ENCODE results near the gene WDR33. TPM values are rescaled to one million over a fixed set of nuclear protein-coding genes. Genes with fewer than 3 reads are reported as not detected.

WDR33 gene
- total RNA-seq, 4 donors from 2014 or later = 54.4 to 95.8 (median 67.5) TPM

GRCh38 chr2:127664065-127664894, 146.7 kb downstream of the WDR33 start:
- H3K9me3 ChIP-seq = no peaks in the 10 kb centered on the region
- no peaks in the 10 kb centered on the region for H3K27me3 ChIP-seq
- no peaks in the 10 kb centered on the region for H3K36me3 ChIP-seq
- peak overlapping the region; percentile 15 to 70 (median 65) for H3K27ac ChIP-seq
- 38 to 50% methylated on average over 9 to 19 of the region's 69 CpGs for WGBS, 2 donors
- intact Hi-C loops (cut with DNase I) = no loop called here
- H3K4me1 ChIP-seq = peaks cover 0 to 31% of the 10 kb centered on the region in 2 donors
- TF ChIP-seq POLR2A (IDR thresholded peaks at IDR 0.05) = no peak
- no peak for TF ChIP-seq CTCF (IDR thresholded peaks at IDR 0.05)
- peak overlapping the region in 1 of 3 donors; percentile 13 for H3K4me3 ChIP-seq (replicated peaks in 1 of 3)
- no peak for DNase-seq

DNA sequence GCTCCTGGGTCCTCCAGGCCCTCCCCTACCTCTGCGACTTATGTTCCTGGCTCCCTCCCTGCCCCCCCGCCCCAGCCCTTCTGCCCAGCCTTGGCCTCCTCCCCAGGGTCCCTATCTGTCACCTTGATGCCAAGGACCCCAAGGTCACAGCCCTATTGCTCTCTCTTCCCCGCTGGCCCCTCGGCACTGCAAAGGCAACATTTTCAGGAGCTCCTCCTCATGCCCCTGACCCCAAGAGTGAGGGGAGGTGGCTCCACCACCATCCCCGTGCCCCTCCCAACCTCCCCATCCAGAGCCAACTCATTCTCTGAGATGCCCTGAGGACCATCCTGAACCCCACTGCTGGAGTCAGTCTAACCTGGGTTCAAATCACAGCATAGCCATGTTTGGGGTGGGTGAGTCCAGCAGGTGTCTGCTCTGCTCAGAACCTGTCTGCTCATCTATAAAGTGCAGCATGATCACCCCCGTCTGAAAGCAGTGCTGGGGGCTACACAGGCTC, 147.4 kb downstream of the WDR33 start:
- WGBS, 2 donors = 69 to 73% methylated on average over 6 of the region's 6 CpGs

GRCh38 chr2:127662937-127663565, 147.9 kb downstream of the WDR33 start:
- Histone ChIP-seq H3K27ac (peak overlapping the region in 2 of 3 donors; percentile 28), H3K36me3 (no peaks in the 10 kb centered on the region), H3K4me1 (peaks cover 0 to 43% of the 10 kb centered on the region in 2 donors), H3K9me3 (no peaks in the 10 kb centered on the region), H3K27me3 (no peaks in the 10 kb centered on the region), H3K4me3 (replicated peaks in 1 of 3) (no peak overlapping the region)
- WGBS, 2 donors = 69 to 79% methylated on average over 7 to 8 of the region's 9 CpGs
- no peak for DNase-seq
- intact Hi-C loops (cut with DNase I) = no loop called here
- TF ChIP-seq CTCF (IDR thresholded peaks at IDR 0.05) (no peak), POLR2A (IDR thresholded peaks at IDR 0.05) (no peak)

More for the DNA sequence above, 147.4 kb downstream of the WDR33 start:
- no peak for DNase-seq
- Histone ChIP-seq H3K27ac (peak overlapping the region in 2 of 3 donors; percentile 28), H3K4me3 (replicated peaks in 1 of 3) (no peak overlapping the region), H3K4me1 (peaks cover 0 to 37% of the 10 kb centered on the region in 2 donors), H3K9me3 (no peaks in the 10 kb centered on the region), H3K36me3 (no peaks in the 10 kb centered on the region), H3K27me3 (no peaks in the 10 kb centered on the region)
- TF ChIP-seq POLR2A (IDR thresholded peaks at IDR 0.05) = no peak
- no peak for TF ChIP-seq CTCF (IDR thresholded peaks at IDR 0.05)
- intact Hi-C loops (cut with DNase I) = no loop called here

GRCh38 chr2:127661949-127662510, 148.9 kb downstream of the WDR33 start:
- Histone ChIP-seq H3K4me3 (replicated peaks in 1 of 3) (no peak overlapping the region), H3K36me3 (no peaks in the 10 kb centered on the region), H3K9me3 (no peaks in the 10 kb centered on the region), H3K27ac (peak overlapping the region in 1 of 3 donors; percentile 36), H3K4me1 (peaks cover 0 to 51% of the 10 kb centered on the region in 2 donors), H3K27me3 (no peaks in the 10 kb centered on the region)
- no peak for DNase-seq
- 67 to 69% methylated on average over 7 to 8 of the region's 9 CpGs for WGBS, 2 donors
- no peak for TF ChIP-seq CTCF (IDR thresholded peaks at IDR 0.05)
- TF ChIP-seq POLR2A (IDR thresholded peaks at IDR 0.05) = no peak
- intact Hi-C loops (cut with DNase I) = no loop called here
